ENCODE measurements around the gene COASY.

- no peak for TF ChIP-seq PATZ1 (CRISPR knock-in tag; IDR thresholded peaks at IDR 0.05; ENCODE audit: borderline replicate concordance)
- TF ChIP-seq CREB5 (CRISPR knock-in tag; IDR thresholded peaks at IDR 0.05; ENCODE audit: low read depth), result no peak
- TF ChIP-seq ARNTL (CRISPR knock-in tag; IDR thresholded peaks at IDR 0.05; ENCODE audit: borderline replicate concordance, low read depth), result no peak
- TF ChIP-seq TSHZ2 (CRISPR knock-in tag; IDR thresholded peaks at IDR 0.05), result no peak
- no peak for TF ChIP-seq CSRNP3 (CRISPR knock-in tag; IDR thresholded peaks at IDR 0.05)
- no peak for TF ChIP-seq BACH2 (CRISPR knock-in tag; IDR thresholded peaks at IDR 0.05; ENCODE audit: borderline replicate concordance)
- TF ChIP-seq GLIS3 (CRISPR knock-in tag; IDR thresholded peaks at IDR 0.05), result no peak
Measured at GRCh38 chr17:42562388-42563142, 617 bp downstream of the COASY start.

Measured in SK-N-SH treated with all-trans-retinoic acid at 6 μM for 48 hours (cell line).